OCI-LY3 (cell line): ENCODE data around the gene TBXT.
A peak's percentile ranks its signal among the peaks of the same experiment; 100 is the strongest.

Experiments
- H2AFZ ChIP-seq: fragments of 200-600, 300-600 bp; shearing (Covaris generic); 2 replicates; pipeline ENCODE4 v1.6.0; 2014; ENCODE audit warnings: antibody characterized with exemption, low read depth, low read length
- H3K27ac ChIP-seq: fragments of 200-600, 300-600 bp; sonication (generic); 2 replicates; pipeline ENCODE4 v1.5.1; 2014; ENCODE audit warnings: mild to moderate bottlenecking, low read length, moderate library complexity, mixed read lengths
- H3K27me3 ChIP-seq: fragments of 200-600, 300-600 bp; sonication (generic); 2 replicates; pipeline ENCODE4 v1.6.1; 2014; ENCODE audit warnings: low read depth, low read length, mixed read lengths
- H3K36me3 ChIP-seq: fragments of 200-600, 300-600 bp; sonication (generic); replicated peaks from 2 replicates; pipeline ENCODE3; 2014; ENCODE audit warnings: low read depth, low read length, mixed read lengths
- H3K4me1 ChIP-seq: fragments of 300-600, 200-600 bp; sonication (generic); 2 replicates; pipeline ENCODE4 v1.6.1; 2014; ENCODE audit warnings: low read length, mixed read lengths
- H3K4me2 ChIP-seq: fragments of 200-600, 300-600 bp; sonication (generic); 2 replicates; pipeline ENCODE4 v1.6.1; 2014; ENCODE audit warnings: low read length, mixed read lengths
- H3K4me3 ChIP-seq: fragments of 300-600, 200-600 bp; sonication (generic); 2 replicates; pipeline ENCODE4 v1.5.1; 2014; ENCODE audit warnings: antibody characterized with exemption, mild to moderate bottlenecking, low read length, moderate library complexity
- H3K79me2 ChIP-seq: fragments of 300-600, 200-600 bp; shearing (Covaris generic); 2 replicates; pipeline ENCODE4 v1.6.1; 2014; ENCODE audit warnings: mild to moderate bottlenecking, low read length, mixed read lengths
- H3K9ac ChIP-seq: fragments of 300-600, 200-600 bp; shearing (Covaris generic); 2 replicates; pipeline ENCODE4 v1.6.0; 2014; ENCODE audit warnings: mild to moderate bottlenecking, low read length, moderate library complexity
- H3K9me3 ChIP-seq: fragments of 200-600, 300-600 bp; shearing (Covaris generic); 2 replicates; pipeline ENCODE4 v1.6.1; 2014; ENCODE audit warnings: low read length, mixed read lengths; ENCODE audit not compliant: insufficient read depth
- H4K20me1 ChIP-seq: fragments of 200-600, 300-600 bp; sonication (generic); 2 replicates; pipeline ENCODE4 v1.6.1; 2016; ENCODE audit warnings: low read length, mixed read lengths; ENCODE audit not compliant: insufficient read depth
- EZH2phosphoT487 ChIP-seq: fragments of 200-600 bp; shearing (Covaris generic); IDR thresholded peaks from 2 replicates; pipeline ENCODE4 v1.6.1; 2018; ENCODE audit warnings: antibody characterized with exemption, mixed run types, low read depth
- TF ChIP-seq, protein P1 (sequence below): fragments of 200-600, 300-600 bp; sonication (generic); IDR thresholded peaks from 2 replicates; pipeline ENCODE4 v1.5.1; 2014; ENCODE audit warnings: antibody characterized with exemption, low read length, low read depth

TBXT gene

DNA sequence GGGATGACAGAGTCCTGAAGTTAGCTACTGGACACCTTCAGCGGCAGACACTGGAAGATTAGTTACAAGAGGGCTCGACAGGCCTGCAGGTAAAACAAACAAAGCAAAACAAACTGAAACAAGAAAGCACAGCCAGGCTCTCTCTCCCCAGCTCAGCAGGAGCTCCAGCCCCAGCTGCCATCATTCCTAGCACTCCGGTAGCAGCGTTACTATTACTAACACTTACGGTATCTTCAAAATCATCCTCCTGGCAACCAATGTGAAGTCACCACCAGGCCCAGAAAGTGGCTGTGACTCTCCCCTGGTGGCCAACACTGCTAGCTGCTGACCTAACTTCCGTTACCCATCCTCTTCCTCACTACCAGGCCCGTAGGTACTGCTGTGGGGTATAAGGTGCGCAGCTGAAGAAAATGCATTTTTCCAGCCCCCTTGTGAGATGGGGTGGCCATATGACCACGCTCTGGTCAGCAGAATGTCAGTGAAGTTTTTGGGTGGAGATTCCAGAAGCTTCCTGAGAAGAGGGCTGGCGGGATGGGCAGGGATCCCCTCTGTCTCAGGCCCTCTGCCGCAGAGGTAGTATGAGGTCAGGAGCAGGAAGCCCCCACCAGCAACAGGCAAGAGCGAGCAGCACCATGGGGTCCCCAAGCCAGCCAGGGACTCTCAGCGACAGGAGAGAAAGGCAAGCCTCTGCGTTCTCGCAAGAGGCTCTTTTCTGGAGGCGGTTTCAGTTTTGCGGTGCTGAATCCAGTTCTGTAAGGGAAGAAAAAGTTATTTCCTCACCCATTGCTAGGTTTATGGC lies 37.4 kb upstream of the TBXT start:
- no peak overlapping the region for H3K4me2 ChIP-seq
- TF ChIP-seq, protein P1, sequence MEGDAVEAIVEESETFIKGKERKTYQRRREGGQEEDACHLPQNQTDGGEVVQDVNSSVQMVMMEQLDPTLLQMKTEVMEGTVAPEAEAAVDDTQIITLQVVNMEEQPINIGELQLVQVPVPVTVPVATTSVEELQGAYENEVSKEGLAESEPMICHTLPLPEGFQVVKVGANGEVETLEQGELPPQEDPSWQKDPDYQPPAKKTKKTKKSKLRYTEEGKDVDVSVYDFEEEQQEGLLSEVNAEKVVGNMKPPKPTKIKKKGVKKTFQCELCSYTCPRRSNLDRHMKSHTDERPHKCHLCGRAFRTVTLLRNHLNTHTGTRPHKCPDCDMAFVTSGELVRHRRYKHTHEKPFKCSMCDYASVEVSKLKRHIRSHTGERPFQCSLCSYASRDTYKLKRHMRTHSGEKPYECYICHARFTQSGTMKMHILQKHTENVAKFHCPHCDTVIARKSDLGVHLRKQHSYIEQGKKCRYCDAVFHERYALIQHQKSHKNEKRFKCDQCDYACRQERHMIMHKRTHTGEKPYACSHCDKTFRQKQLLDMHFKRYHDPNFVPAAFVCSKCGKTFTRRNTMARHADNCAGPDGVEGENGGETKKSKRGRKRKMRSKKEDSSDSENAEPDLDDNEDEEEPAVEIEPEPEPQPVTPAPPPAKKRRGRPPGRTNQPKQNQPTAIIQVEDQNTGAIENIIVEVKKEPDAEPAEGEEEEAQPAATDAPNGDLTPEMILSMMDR, result no peak
- TF ChIP-seq EZH2phosphoT487, result no peak
- H3K36me3 ChIP-seq, result no peaks in the 10 kb centered on the region
- H3K4me1 ChIP-seq, result peaks cover 32% of the 10 kb centered on the region
- H4K20me1 ChIP-seq, result peaks cover 9% of the 10 kb centered on the region; the same call in 1 of the 2 replicates
- H3K79me2 ChIP-seq, result no peaks in the 10 kb centered on the region
- no peak overlapping the region for H3K27ac ChIP-seq
- H3K9ac ChIP-seq, result no peak overlapping the region
- no peak overlapping the region for H3K4me3 ChIP-seq
- H3K27me3 ChIP-seq, result peaks cover 46% of the 10 kb centered on the region
- H3K9me3 ChIP-seq, result no peaks in the 10 kb centered on the region
- H2AFZ ChIP-seq, result no peak overlapping the region

DNA sequence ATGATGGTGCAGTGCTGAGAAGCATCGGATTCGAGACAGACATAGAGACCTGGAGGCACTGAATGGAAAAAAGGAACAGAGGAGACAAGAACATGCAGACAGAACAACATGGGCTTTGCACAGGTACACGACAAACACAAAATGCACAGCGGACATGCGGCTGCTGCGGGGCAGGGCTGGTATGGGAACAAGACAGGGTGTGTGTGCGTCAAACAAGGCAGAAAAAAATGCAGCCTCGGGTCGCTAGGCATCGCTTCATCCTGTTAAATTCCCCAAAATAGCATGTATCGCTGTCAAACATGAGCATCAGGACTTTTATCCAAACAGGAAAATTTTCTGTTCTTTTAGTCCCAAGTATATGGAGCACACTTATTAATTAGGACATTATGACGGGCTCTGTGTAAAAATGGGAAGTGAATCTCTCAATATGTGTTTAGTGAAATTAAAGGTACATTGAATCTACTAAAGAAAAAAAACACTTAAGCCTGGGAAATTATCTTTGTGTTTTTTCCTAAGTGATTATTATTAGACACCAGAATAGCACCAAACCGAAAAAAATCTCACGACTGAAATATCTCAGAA lies 36.1 kb upstream of the TBXT start:
- Histone ChIP-seq H3K4me3 (peak overlapping the region; percentile 34; the same call in 1 of the 2 replicates), H4K20me1 (peaks cover 9% of the 10 kb centered on the region; the same call in 1 of the 2 replicates), H3K36me3 (no peaks in the 10 kb centered on the region), H3K9ac (no peak overlapping the region), H3K79me2 (no peaks in the 10 kb centered on the region), H3K4me1 (peaks cover 32% of the 10 kb centered on the region), H3K27me3 (peaks cover 42% of the 10 kb centered on the region), H2AFZ (no peak overlapping the region), H3K4me2 (peak overlapping the region; percentile 78), H3K27ac (no peak overlapping the region), H3K9me3 (no peaks in the 10 kb centered on the region)
- TF ChIP-seq EZH2phosphoT487, result no peak
- TF ChIP-seq, protein P1, result no peak

DNA sequence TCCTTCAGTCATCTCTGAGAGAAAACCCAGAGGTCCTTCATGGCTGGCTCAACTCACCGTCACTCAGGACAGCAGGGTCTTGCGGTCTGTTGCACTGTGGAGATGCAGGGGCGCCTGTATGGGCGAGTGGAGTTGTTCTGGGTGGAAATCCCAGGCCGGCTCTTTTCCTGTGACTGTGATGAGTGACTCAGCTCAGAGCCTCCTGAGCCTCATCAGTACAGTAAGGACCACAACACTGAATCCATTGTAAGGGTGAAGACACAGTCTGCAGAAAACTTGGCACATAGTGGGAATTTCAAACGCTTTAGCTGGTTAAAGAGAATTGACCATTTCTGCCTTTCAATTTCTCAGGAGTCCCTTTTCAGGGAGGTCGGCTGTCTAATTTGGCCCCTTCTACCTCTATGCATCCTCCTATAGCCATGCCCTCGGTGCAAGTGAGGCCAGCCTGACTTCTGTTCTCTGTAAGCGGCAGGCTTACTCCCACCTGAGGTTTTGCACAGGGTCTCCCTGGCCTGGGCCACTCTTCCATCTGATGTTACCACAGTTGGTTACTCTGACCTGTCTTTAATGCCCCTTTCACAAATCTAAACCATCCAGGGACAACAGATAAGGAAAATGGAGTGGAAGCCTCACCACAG lies 35.5 kb upstream of the TBXT start:
- Histone ChIP-seq H3K79me2 (no peaks in the 10 kb centered on the region), H3K27me3 (peaks cover 46% of the 10 kb centered on the region), H3K9ac (no peak overlapping the region), H3K9me3 (no peaks in the 10 kb centered on the region), H4K20me1 (peaks cover 9% of the 10 kb centered on the region; the same call in 1 of the 2 replicates), H3K36me3 (no peaks in the 10 kb centered on the region), H3K4me2 (peak overlapping the region; percentile 78), H3K4me3 (peak overlapping the region; percentile 34; the same call in 1 of the 2 replicates), H2AFZ (no peak overlapping the region), H3K4me1 (peaks cover 32% of the 10 kb centered on the region), H3K27ac (no peak overlapping the region)
- TF ChIP-seq, protein P1, result no peak
- no peak for TF ChIP-seq EZH2phosphoT487

DNA sequence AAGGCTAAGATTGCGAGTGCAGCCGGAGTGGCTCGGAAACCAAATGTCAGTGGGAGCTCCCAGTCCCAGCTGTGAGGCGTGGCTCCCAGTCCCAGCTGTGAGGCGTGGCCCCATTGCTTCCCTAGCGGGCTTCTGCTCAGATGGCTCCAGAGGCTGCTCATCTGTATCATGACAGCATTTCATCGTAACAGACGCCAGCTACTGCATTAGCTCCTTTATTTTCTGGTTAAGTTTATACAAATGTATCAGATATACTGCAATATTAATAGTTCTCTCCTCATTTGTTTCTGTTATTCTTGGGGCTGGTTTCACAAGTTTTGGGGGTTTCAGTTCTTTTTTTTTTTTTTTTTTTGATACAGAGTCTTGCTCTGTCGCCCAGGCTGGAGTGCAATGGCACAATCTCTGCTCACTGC lies 34.7 kb upstream of the TBXT start:
- Histone ChIP-seq H3K9ac (no peak overlapping the region), H3K4me1 (peaks cover 32% of the 10 kb centered on the region), H3K27ac (no peak overlapping the region), H3K9me3 (no peaks in the 10 kb centered on the region), H3K4me3 (peak overlapping the region; percentile 61), H4K20me1 (peaks cover 9% of the 10 kb centered on the region; the same call in 1 of the 2 replicates), H3K27me3 (peaks cover 54% of the 10 kb centered on the region), H3K36me3 (no peaks in the 10 kb centered on the region), H3K4me2 (peak overlapping the region; percentile 78), H2AFZ (no peak overlapping the region), H3K79me2 (no peaks in the 10 kb centered on the region)
- TF ChIP-seq, protein P1, result no peak
- no peak for TF ChIP-seq EZH2phosphoT487
